Upper lobe of right lung (tissue), 1 donor: ENCODE measurements around the gene ANAPC7. TPM values are rescaled to one million over a fixed set of nuclear protein-coding genes. Genes with fewer than 3 reads are reported as not detected.
"Not testable (repeated sequence)": the region's sequence is repeated elsewhere in the genome, so short reads cannot be mapped to it uniquely, and the experiment has no call there.

Experiments
- ATAC-seq: fragments of 200-7000 bp; cut with Tn5 transposase; one replicate; pipeline ENCODE4 v1.9.1; 2020; ENCODE audit warnings: mild to moderate bottlenecking, moderate library complexity
- DNase-seq: peaks from one replicate; pipeline ENCODE4 v3.0.0-alpha.2; 2020
- H3K27ac ChIP-seq: fragments of 200-600 bp; one replicate; pipeline ENCODE4 v1.8.0; 2022
- H3K27me3 ChIP-seq: fragments of 200-600 bp; one replicate; pipeline ENCODE4 v1.8.0; 2022; ENCODE audit warnings: mild to moderate bottlenecking
- H3K36me3 ChIP-seq: fragments of 200-600 bp; one replicate; pipeline ENCODE4 v1.8.0; 2022
- H3K4me1 ChIP-seq: fragments of 200-600 bp; one replicate; pipeline ENCODE4 v1.8.0; 2022
- H3K4me3 ChIP-seq: fragments of 200-600 bp; one replicate; pipeline ENCODE4 v1.8.0; 2022; ENCODE audit warnings: mild to moderate bottlenecking
- H3K9me3 ChIP-seq: fragments of 200-600 bp; one replicate; pipeline ENCODE4 v1.8.0; 2022
- CTCF ChIP-seq: fragments of 200-600 bp; IDR thresholded peaks from one replicate; pipeline ENCODE4 v1.8.0; 2022; ENCODE audit warnings: antibody characterized with exemption
- intact Hi-C: fragments of 100-400 bp; cut with DNase I; formaldehyde crosslinking; loops from one replicate; pipeline ENCODE4 v1.11.0; 2022
- total RNA-seq: library from RNA; stranded (reverse); fragmentation: NEBNext Ultra II Directional; extraction: Animal tissue kit (Norgen Biotek cat#: 25700); gene quantifications from one replicate; pipeline ENCODE4 v1.2.1, GENCODE V29; 2021
- donor health status: DM: no; HTN: yes; CAD: no; lungs with severe emphysema.

ANAPC7 gene
- total RNA-seq, 1 donor from 2014 or later: 45.1 TPM

GRCh38 chr12:110405126-110405662 is 1.7 kb upstream of the ANAPC7 start:
- DNase-seq, H3K27me3 ChIP-seq, H3K27ac ChIP-seq, H3K9me3 ChIP-seq, ATAC-seq, intact Hi-C loops, H3K36me3 ChIP-seq, H3K4me3 ChIP-seq: not testable (repeated sequence)
- peaks cover 22% of the 10 kb centered on the region for H3K4me1 ChIP-seq

GRCh38 chr12:110403976-110404682 is 621 bp upstream of the ANAPC7 start:
- H3K4me3 ChIP-seq: peak overlapping the region; percentile 74

GRCh38 chr12:110382683-110383082 is 20.8 kb downstream of the ANAPC7 start:
- intact Hi-C loops: no loop called here
- no peak for TF ChIP-seq CTCF
- no peak for ATAC-seq
- Histone ChIP-seq H3K9me3 (no peaks in the 10 kb centered on the region), H3K27ac (no peak overlapping the region), H3K4me3 (no peak overlapping the region), H3K27me3 (no peaks in the 10 kb centered on the region), H3K36me3 (peaks cover 94% of the 10 kb centered on the region), H3K4me1 (no peaks in the 10 kb centered on the region)
- DNase-seq: no peak

More at GRCh38 chr12:110403976-110404682, 621 bp upstream of the ANAPC7 start:
- ATAC-seq (peak; percentile 80), DNase-seq (peak; percentile 87)
- Histone ChIP-seq H3K4me1 (peaks cover 23% of the 10 kb centered on the region), H3K27ac (peak overlapping the region; percentile 88), H3K9me3 (no peaks in the 10 kb centered on the region), H3K36me3 (peaks cover 8% of the 10 kb centered on the region), H3K27me3 (no peaks in the 10 kb centered on the region)
- TF ChIP-seq CTCF: no peak
- intact Hi-C loops: no loop called here

GRCh38 chr12:110379631-110380030 is 23.9 kb downstream of the ANAPC7 start:
- Histone ChIP-seq H3K27ac (no peak overlapping the region), H3K27me3 (no peaks in the 10 kb centered on the region), H3K4me1 (no peaks in the 10 kb centered on the region), H3K36me3 (peaks cover 91% of the 10 kb centered on the region), H3K4me3 (no peak overlapping the region), H3K9me3 (no peaks in the 10 kb centered on the region)
- DNase-seq (no peak), ATAC-seq (no peak)
- intact Hi-C loops: no loop called here
- no peak for TF ChIP-seq CTCF

- intact Hi-C loops: no loop called here
- H3K36me3 ChIP-seq: peaks cover 91% of the 10 kb centered on the region
- no peak for DNase-seq
- no peak overlapping the region for H3K27ac ChIP-seq
- H3K9me3 ChIP-seq: no peaks in the 10 kb centered on the region
- peak; percentile 76 for ATAC-seq
- no peak for TF ChIP-seq CTCF
- no peaks in the 10 kb centered on the region for H3K27me3 ChIP-seq
- H3K4me3 ChIP-seq: no peak overlapping the region
- no peaks in the 10 kb centered on the region for H3K4me1 ChIP-seq
Observed at GRCh38 chr12:110379197-110379596, 24.3 kb downstream of the ANAPC7 start.

DNA sequence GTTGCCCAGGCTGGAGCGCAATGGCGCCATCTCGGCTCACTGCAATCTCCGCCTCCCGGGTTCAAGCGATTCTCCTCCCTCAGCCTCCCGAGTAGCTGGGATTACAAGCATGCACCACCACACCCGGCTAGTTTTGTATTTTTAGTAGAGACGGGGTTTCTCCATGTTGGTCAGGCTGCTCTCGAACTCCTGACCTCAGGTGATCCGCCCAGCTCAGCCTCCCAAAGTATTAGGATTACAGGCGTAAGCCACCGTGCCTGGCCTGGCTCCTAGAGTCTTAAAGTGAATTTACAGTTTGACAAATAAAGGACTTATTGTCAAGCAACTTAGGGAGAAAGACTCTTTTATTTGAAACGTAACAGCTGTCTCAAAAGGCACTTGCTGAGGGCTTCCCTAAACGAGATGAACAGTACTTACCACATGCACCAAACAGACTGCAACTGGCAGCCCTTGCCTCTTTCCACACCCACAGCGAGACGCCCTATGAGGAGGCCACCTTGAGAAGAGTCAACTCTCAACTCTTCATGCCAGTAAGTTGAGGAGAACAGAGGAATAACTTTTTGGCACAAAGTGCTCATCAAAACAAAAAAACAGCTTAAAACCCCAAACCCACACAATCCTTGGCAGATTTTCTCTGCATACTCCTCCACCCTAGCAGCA is 25.2 kb downstream of the ANAPC7 start:
- intact Hi-C loops, H3K4me3 ChIP-seq, H3K9me3 ChIP-seq, H3K27ac ChIP-seq, H3K27me3 ChIP-seq, DNase-seq, H3K4me1 ChIP-seq: not testable (repeated sequence)
- peak; percentile 48 for ATAC-seq
- H3K36me3 ChIP-seq: peaks cover 95% of the 10 kb centered on the region
